Keratinocyte (primary cell): Measurements from ENCODE around the gene MYO7B. TPM values are rescaled to one million over a fixed set of nuclear protein-coding genes. Genes with fewer than 3 reads are reported as not detected.

Experiments used
- DNase-seq: peaks from one replicate; pipeline ENCODE4 v3.0.0-alpha.2; 2011; ENCODE audit warnings: low read depth, missing footprints, low spot score
- FAIRE-seq: peaks from 2 replicates; lab custom pipeline; 2011; peaks lifted over from hg19 to GRCh38; lab: Jason Lieb, UNC
- H2AFZ ChIP-seq: 2 replicates; pipeline ENCODE4 v1.6.0; 2012; ENCODE audit warnings: low read length, control low read depth, inconsistent platforms; ENCODE audit not compliant: control insufficient read depth
- H3K27ac ChIP-seq: 2 replicates; pipeline ENCODE4 v1.5.1; 2011; ENCODE audit warnings: low read length; ENCODE audit not compliant: control insufficient read depth, insufficient read depth
- H3K27me3 ChIP-seq: 3 replicates; pipeline ENCODE4 v1.6.0; 2011; ENCODE audit warnings: low read length; ENCODE audit not compliant: control insufficient read depth, insufficient read depth; ENCODE audit errors: extremely low read depth
- H3K36me3 ChIP-seq, 2 experiments: 2 replicates in 1 of 2; 3 replicates in 1 of 2; pipeline ENCODE4 v1.5.1; 2011; ENCODE audit warnings: low read length in 2 of 2, mild to moderate bottlenecking in 1 of 2; ENCODE audit not compliant: control insufficient read depth in 2 of 2, insufficient read depth in 2 of 2; ENCODE audit errors: extremely low read depth in 1 of 2
- H3K4me1 ChIP-seq: 3 replicates; pipeline ENCODE4 v1.5.1; 2011; ENCODE audit warnings: low read length; ENCODE audit not compliant: control insufficient read depth, insufficient read depth; ENCODE audit errors: extremely low read depth
- H3K4me2 ChIP-seq: 3 replicates; pipeline ENCODE4 v1.6.0; 2011; ENCODE audit warnings: low read depth, low read length; ENCODE audit not compliant: control insufficient read depth, insufficient read depth; ENCODE audit errors: extremely low read depth
- H3K4me3 ChIP-seq, 3 experiments: fragments of 200-600 bp in 1 of 3; sonication (generic) in 1 of 3; 2 replicates in 2 of 3; 3 replicates in 1 of 3; pipeline ENCODE4 v1.5.1; 2011 to 2016; ENCODE audit warnings: low read length in 3 of 3, mild to moderate bottlenecking in 3 of 3, control low read depth in 2 of 3, inconsistent platforms in 1 of 3, low read depth in 1 of 3, mixed read lengths in 1 of 3, mixed run types in 1 of 3, moderate library complexity in 1 of 3; ENCODE audit not compliant: control insufficient read depth in 2 of 3, insufficient read depth in 2 of 3; ENCODE audit errors: extremely low read depth in 1 of 3
- H3K79me2 ChIP-seq: 2 replicates; pipeline ENCODE4 v1.6.0; 2012; ENCODE audit warnings: low read length; ENCODE audit not compliant: control insufficient read depth, insufficient read depth
- H3K9ac ChIP-seq: 3 replicates; pipeline ENCODE4 v1.6.0; 2011; ENCODE audit warnings: low read length; ENCODE audit not compliant: control insufficient read depth, insufficient read depth; ENCODE audit errors: extremely low read depth
- H3K9me1 ChIP-seq: 3 replicates; pipeline ENCODE4 v1.6.0; 2011; ENCODE audit warnings: low read length; ENCODE audit not compliant: control insufficient read depth, insufficient read depth; ENCODE audit errors: extremely low read depth
- H3K9me3 ChIP-seq: 2 replicates; pipeline ENCODE4 v1.5.1; 2012; ENCODE audit warnings: low read depth, low read length; ENCODE audit not compliant: control insufficient read depth
- H4K20me1 ChIP-seq: 3 replicates; pipeline ENCODE4 v1.6.0; 2011; ENCODE audit warnings: low read length; ENCODE audit not compliant: control insufficient read depth, insufficient read depth; ENCODE audit errors: extremely low read depth
- CTCF ChIP-seq, 3 experiments: IDR thresholded peaks in 1 of 3; conservative IDR thresholded peaks in 1 of 3; optimal IDR thresholded peaks in 1 of 3; 2 replicates in 2 of 3; 3 replicates in 1 of 3; pipeline versions ENCODE3 to v1.5.1; 2011; ENCODE audit warnings: low read length in 3 of 3, mild to moderate bottlenecking in 3 of 3, moderate library complexity in 2 of 3, control low read depth in 1 of 3, inconsistent platforms in 1 of 3; ENCODE audit not compliant: insufficient read depth in 2 of 3; ENCODE audit errors: extremely low read depth in 1 of 3
- EZH2 ChIP-seq: IDR thresholded peaks from one replicate; pipeline ENCODE4 v1.6.1; 2012; ENCODE audit warnings: inconsistent platforms, mild to moderate bottlenecking, low read length, moderate library complexity
- dilution Hi-C: fragments of 300-500 bp; cut with MboI; formaldehyde crosslinking; loops from one replicate; pipeline ENCODE4 v1.7.0; 2020; ENCODE audit warnings: low sequenced_read_pairs; ENCODE audit not compliant: extremely low pct_ligation_motif_present
- polyA plus RNA-seq, 5 experiments: library from polyadenylated mRNA; depleted of rRNA in 3 of 5; stranded (reverse) in 3 of 5; stranded (forward) in 1 of 5; unstranded in 1 of 5; fragments of >200 nt; gene quantifications; 1 replicate in 1 of 5; 2 replicates in 3 of 5; 3 replicates in 1 of 5; pipeline versions ENCODE4 v1.2.1 to v1.2.3, GENCODE V29; 2011 to 2012; ENCODE audit warnings: missing spikeins in 2 of 5, low read depth in 1 of 5, low replicate concordance in 1 of 5

Gene MYO7B
- polyA plus RNA-seq, 1 donor (not counting 4 experiments of a cell fraction or from before 2014, with no cell fraction given) = not detected

DNA sequence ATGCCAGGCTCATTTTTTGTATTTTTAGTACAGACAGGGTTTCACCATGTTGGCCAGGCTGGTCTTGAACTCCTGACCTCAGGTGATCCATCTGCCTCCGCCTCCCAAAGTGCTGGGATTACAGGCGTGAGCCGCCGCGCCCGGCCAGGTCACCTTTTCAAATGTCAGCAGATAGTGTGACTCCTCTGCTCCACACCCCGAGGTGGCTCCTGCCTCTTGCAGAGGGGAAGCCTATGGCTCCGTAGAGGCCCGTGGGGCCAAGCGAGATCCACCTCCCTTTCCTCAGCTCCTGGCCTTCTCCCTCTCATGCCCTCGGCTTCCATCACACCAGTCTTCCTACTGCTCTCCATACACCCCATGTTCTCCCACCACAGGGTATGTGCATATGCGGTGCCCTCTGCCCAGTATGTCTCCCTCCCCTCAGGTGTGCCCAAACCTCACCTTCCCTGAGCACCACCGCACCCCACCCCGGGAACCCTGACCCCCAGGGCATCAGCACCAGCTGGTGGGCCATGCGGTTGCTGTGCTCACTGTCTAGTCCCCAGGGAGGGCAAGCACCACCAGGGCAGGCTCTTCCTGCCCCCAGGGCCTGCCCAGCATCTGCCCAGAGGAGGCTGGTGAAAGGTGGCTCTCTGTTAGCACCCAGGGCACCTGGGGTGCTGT is 121.2 kb downstream of the MYO7B start:
- H3K9ac ChIP-seq = no peak overlapping the region
- H3K4me1 ChIP-seq = peaks cover 2% of the 10 kb centered on the region
- H3K36me3 ChIP-seq = no peaks in the 10 kb centered on the region
- no peaks in the 10 kb centered on the region for H3K9me3 ChIP-seq
- no peaks in the 10 kb centered on the region for H4K20me1 ChIP-seq
- no peak overlapping the region for H3K4me2 ChIP-seq
- H3K4me3 ChIP-seq = no peak overlapping the region
- no peak overlapping the region for H2AFZ ChIP-seq
- no peak overlapping the region for H3K27ac ChIP-seq
- H3K9me1 ChIP-seq = no peaks in the 10 kb centered on the region
- TF ChIP-seq CTCF (optimal IDR thresholded peaks at IDR 0.05 in 1 of 3, IDR thresholded peaks at IDR 0.05 in 1 of 3, conservative IDR thresholded peaks at IDR 0.05 in 1 of 3; ENCODE audit: extremely low read depth in 1 of 3, insufficient read depth in 2 of 3, low read length in 3 of 3) (no peak), EZH2 (no peak)
- no peaks in the 10 kb centered on the region for H3K27me3 ChIP-seq
- no peaks in the 10 kb centered on the region for H3K79me2 ChIP-seq
- FAIRE-seq (no peak), DNase-seq (no peak)
- dilution Hi-C loops = no loop called here

GRCh38 chr2:127657232-127657595 is 121.7 kb downstream of the MYO7B start:
- no peak overlapping the region for H3K27ac ChIP-seq
- dilution Hi-C loops = no loop called here
- peaks cover 2% of the 10 kb centered on the region for H3K4me1 ChIP-seq
- H3K9me1 ChIP-seq = no peaks in the 10 kb centered on the region
- H3K4me3 ChIP-seq = no peak overlapping the region
- H3K36me3 ChIP-seq = no peaks in the 10 kb centered on the region
- no peak overlapping the region for H3K9ac ChIP-seq
- H3K9me3 ChIP-seq = no peaks in the 10 kb centered on the region
- FAIRE-seq (no peak), DNase-seq (no peak)
- no peaks in the 10 kb centered on the region for H3K79me2 ChIP-seq
- no peak overlapping the region for H3K4me2 ChIP-seq
- no peaks in the 10 kb centered on the region for H3K27me3 ChIP-seq
- TF ChIP-seq CTCF (optimal IDR thresholded peaks at IDR 0.05 in 1 of 3, IDR thresholded peaks at IDR 0.05 in 1 of 3, conservative IDR thresholded peaks at IDR 0.05 in 1 of 3; ENCODE audit: extremely low read depth in 1 of 3, insufficient read depth in 2 of 3, low read length in 3 of 3) = no peak
- TF ChIP-seq EZH2 = no peak
- H4K20me1 ChIP-seq = no peaks in the 10 kb centered on the region
- H2AFZ ChIP-seq = no peak overlapping the region
